ENCODE measurements around the gene GATB. TPM values are rescaled to one million over a fixed set of nuclear protein-coding genes. Genes with fewer than 3 reads are reported as not detected.

GATB gene
- total RNA-seq, 2 donors from 2014 or later, result 51.7 to 88.1 TPM

- ATAC-seq (no peak), DNase-seq (no peak)
- intact Hi-C loops (cut with DNase I), result no loop called here
Measured at GRCh38 chr4:151640381-151640780, 120.4 kb downstream of the GATB start.

GRCh38 chr4:151638295-151638858, 122.4 kb downstream of the GATB start:
- ATAC-seq, result no peak
- no peak for DNase-seq
- intact Hi-C loops (cut with DNase I), result no loop called here

- no peak for ATAC-seq
- intact Hi-C loops (cut with DNase I), result no loop called here
- no peak for DNase-seq
Measured at GRCh38 chr4:151631349-151631748, 129.5 kb downstream of the GATB start.

- no peak for ATAC-seq
- DNase-seq, result no peak
- intact Hi-C loops (cut with DNase I), result no loop called here
Measured at GRCh38 chr4:151629097-151629783, 131.6 kb downstream of the GATB start.

- no peak for DNase-seq
- intact Hi-C loops (cut with DNase I), result no loop called here
- ATAC-seq, result no peak
Measured at GRCh38 chr4:151628001-151628608, 132.7 kb downstream of the GATB start.

GRCh38 chr4:151627491-151627890, 133.3 kb downstream of the GATB start:
- DNase-seq, result no peak
- ATAC-seq, result no peak
- intact Hi-C loops (cut with DNase I), result no loop called here

- intact Hi-C loops (cut with DNase I), result no loop called here
- no peak for DNase-seq
- no peak for ATAC-seq
Measured at GRCh38 chr4:151626751-151627150, 134.1 kb downstream of the GATB start.

GRCh38 chr4:151626228-151626627, 134.6 kb downstream of the GATB start:
- DNase-seq (no peak), ATAC-seq (no peak)
- intact Hi-C loops (cut with DNase I), result no loop called here

- ATAC-seq (peak; percentile 51 to 70), DNase-seq (no peak)
- intact Hi-C loops (cut with DNase I), result no loop called here
Measured at GRCh38 chr4:151624626-151625565, 135.9 kb downstream of the GATB start.
